ENCODE results near the gene KPNB1.

KPNB1 gene

GRCh38 chr17:47649153-47649971, at the start of gene KPNB1:
KPNB1 (plus strand) TSS chr17:47649919; CDS start chr17:47650245, 326 bp downstream.
- DNase-seq (ENCODE audit: low read depth in 2 of 2): peak; percentile 100

GRCh38 chr17:47603830-47604597, 45.7 kb upstream of the KPNB1 start:
- DNase-seq (ENCODE audit: low read depth in 2 of 2): no peak

- peak in 1 of 2 experiments; percentile 24 for DNase-seq (ENCODE audit: low read depth in 2 of 2)
Measured at GRCh38 chr17:47604598-47604927, 45.2 kb upstream of the KPNB1 start.

GRCh38 chr17:47605011-47605410, 44.7 kb upstream of the KPNB1 start:
- peak in 1 of 2 experiments; percentile 5 for DNase-seq (ENCODE audit: low read depth in 2 of 2)

DNA sequence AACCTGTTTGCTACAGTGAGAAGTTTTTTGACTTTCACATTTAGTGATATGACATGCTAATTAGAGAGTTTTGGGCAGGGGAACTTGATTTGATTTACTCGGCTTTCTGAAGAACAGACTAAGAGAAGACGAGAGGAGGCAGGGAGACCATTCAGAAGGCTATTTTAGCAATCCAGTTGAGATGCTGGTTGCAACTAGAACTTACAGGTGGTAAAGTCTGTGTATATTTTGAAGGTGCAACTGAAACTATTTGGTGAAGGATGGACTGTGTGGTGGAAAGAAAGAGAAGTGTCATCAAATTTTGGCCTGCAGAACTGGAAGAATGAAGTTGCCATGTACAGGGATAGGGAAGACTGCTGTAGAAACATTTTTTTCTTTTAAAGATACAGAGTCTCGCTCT, 42.2 kb upstream of the KPNB1 start:
- DNase-seq (ENCODE audit: low read depth in 2 of 2): no peak

DNA sequence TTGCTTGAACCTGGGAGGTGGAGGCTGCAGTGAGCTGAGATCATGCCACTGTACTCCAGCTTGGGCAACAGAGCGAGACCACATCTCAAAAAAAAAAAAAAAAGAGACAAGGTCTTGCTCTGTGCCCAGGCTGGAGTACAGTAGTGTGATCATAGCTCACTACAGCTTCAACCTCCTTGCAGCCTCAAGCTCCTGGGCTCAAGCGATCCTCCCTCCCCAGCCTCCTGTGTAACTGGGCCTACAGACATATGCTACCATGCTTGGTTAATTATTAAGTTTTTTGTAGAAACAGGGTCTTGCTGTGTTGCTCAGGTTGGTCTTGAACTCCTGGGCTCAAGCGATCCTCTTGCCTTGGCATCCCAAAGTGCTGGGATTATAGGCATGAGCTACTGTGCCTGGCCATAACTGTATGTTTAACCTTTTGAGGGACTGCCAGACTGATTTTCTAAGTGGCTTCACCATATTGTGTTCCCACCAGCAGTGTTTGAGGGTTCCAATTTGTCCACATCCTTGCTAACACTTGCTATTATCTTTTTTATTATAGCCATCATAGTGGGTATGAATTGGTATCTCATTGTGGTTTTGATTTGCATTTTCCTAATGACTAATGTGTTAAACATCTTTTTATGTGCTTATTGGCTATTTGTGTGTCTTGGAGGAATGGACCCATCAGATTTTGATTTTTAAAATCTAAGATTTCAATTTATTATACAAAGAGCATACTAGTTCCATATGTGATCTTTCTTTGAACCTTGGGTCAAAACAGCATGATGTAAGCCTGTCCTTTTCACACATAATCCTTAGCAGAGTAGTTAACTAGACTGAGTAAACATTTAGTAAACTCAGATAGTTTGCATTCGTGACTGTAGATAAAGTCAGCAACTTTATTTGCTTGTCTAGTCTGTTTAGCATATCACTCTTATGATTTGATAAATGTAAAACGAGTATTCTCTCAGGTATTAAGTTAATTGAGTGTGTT, 38.1 kb upstream of the KPNB1 start:
- peak in 1 of 2 experiments; percentile 18 for DNase-seq (ENCODE audit: low read depth in 2 of 2)

DNA sequence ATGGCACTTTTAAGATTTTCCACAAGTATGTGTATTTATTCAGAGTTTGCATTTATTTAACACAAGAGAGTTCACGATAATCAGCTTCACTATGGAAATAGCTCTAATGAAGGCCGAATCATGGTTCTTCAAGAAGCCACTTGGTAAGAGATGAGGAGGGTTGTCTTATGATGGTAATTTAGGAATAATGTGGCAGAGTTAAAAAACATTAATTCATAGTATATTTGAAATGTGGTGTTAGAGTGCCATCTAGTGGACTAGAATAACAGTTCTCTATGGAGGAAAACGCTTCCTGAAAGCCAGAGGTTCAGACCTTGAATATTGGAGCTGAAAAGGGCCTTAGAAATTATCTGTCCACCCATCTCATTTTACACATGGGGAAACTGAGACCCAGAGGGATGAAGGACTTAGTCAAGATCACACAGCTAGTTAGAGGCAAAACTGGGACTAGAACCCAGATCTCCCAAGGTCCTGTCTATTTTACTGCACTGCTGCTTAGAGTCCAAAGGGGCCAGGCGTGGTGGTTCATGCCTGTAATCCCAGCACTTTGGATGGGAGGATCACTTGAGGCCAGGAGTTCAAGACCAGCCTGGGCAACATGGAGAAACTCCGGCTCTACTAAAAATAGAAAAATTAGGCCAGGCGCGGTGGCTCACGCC, 33.8 kb upstream of the KPNB1 start:
- DNase-seq (ENCODE audit: low read depth in 2 of 2): peak in 1 of 2 experiments; percentile 30

DNA sequence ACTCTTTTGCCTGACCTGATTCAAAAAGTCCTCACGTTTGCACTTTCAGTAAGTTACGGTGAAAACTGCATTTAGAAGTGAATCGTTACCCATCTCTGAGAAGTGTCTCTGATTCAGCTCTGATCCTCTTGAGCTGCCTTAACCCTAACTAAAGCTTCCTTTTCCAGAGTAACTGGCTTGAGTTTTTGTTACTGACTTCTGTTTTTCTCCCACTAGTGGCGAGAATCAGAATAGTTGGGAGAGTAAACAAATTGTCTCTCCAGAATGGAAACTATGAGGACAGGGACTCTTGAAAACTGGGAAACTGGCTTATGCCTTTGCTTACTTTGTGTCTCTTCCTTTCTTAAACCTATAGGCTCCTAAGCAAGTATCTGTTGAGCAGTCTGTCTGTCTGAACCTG, 31.3 kb upstream of the KPNB1 start:
- no peak for DNase-seq (ENCODE audit: low read depth in 2 of 2)

DNA sequence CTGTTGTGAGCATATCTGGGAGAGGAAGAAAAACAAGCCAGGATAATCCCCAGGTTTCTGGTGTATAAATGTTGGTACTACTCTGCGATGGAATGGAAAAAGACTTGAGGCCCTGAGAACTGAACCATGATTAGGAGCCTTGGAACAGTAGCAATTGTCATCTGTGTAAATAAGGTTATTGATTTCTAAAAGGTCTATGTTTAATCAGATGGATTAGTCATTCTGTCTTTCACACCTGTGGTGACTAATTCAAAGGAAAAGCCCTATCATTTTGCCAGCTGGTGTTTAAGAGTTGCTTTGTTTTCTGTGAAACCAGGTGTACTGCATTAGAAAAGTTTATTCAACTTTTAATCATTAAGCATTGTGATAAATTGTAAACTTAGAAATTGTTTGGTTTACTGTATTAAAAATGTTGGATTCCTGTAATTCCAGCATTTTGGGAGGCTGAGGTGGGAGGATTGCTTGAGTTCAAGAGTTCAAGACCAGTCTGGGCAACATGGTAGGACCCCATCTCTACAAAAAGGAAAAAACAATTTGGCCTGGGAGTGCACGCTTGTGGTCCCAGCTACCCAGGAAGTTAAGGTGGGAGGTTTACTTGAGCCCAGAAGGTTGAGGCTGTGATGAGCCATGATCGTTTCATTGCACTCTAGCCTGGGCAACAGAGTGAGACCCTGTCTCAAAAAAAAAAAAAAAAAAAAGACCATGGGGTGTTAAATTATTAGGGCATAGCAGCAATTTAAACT, 29.0 kb upstream of the KPNB1 start:
- no peak for DNase-seq (ENCODE audit: low read depth in 2 of 2)

DNA sequence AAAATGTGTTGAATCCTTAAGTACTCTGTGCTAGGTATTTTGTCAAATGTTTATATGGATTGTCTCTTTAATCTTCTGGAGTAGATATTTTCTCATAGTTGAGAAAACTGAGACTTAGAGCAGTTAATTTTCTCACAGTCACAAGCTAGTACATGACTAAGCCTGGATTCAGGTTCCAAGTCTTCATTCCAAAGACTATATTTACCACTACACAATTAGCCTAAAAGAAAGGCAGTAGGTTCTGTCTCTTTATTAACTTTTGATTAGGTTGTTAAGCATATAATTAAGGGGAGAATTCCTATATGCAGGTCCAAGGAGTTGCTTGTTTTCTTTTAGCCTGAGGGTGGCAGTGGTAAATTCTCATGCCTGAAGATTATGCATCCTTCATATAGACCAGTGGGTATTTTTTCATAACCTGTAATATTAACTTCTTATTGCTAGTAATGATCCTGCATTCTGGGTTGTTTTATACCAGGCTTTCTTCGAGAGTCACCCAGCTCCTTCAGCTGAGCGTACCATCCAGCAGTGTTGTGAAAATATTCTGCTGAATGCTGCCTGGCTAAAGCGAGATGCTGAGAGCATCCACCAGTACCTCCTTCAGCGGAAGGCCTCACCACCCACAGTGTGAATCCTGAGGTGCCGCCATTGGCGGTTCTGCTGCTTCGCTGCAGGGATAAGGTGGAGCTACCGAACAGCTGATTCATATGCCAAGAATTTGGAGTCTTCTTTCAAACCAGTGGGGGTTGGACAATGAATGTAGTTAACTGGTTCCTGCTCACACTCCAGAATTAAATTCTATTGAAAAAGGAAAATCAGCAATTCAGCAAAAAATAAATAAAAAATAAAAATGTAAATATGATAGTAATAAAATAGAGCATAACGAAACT, 28.2 kb upstream of the KPNB1 start:
- peak; percentile 78 to 79 for DNase-seq (ENCODE audit: low read depth in 2 of 2)

- DNase-seq (ENCODE audit: low read depth in 2 of 2): no peak
Measured at GRCh38 chr17:47622180-47622549, 27.6 kb upstream of the KPNB1 start.

GRCh38 chr17:47624727-47625068, 25.0 kb upstream of the KPNB1 start:
- no peak for DNase-seq (ENCODE audit: low read depth in 2 of 2)

DNA sequence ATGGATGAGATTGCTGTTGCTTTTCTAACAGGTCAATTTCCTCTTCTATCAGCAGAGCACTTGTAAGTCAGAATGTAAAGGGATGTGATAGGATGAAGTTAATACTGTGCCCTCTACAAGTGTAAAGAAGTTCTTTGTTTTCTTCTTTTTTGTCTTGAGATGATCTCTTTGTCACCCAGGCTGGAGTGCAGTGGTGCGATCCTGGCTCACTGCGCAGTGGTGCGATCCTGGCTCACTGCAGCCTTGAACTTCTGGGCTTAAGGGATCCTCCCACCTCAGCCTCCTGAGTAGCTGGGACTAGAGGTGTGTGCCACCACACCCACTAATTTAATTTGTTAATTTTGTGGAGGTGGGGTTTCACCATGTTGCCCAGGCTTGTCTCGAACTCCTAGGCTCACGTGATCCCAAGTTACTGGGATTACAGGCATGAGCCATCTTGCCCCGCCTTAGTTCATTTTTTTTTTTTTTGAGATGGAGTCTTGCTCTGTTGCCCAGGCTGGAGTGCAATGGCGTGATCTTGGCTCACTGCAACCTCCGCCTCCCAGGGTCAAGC, 21.6 kb upstream of the KPNB1 start:
- DNase-seq (ENCODE audit: low read depth in 2 of 2): no peak

DNA sequence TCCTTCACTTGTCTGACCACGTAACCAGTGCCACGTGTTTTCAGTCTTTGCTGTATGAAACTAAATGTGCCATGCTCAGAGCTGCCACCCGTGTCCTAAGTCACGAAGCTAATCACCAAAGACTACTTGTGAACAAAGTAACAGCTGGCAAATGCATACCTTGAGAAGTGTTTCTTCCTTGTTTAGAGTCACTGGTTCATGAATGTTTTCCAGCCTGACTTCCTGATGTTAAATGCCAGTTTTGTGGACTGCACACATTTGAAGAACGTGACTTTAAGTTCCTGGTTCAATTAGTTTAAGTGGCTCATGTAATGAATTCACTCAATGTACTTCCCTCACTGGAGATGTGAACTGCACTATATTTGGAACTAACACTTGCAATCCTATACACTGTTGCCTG, 19.9 kb upstream of the KPNB1 start:
- no peak for DNase-seq (ENCODE audit: low read depth in 2 of 2)

DNA sequence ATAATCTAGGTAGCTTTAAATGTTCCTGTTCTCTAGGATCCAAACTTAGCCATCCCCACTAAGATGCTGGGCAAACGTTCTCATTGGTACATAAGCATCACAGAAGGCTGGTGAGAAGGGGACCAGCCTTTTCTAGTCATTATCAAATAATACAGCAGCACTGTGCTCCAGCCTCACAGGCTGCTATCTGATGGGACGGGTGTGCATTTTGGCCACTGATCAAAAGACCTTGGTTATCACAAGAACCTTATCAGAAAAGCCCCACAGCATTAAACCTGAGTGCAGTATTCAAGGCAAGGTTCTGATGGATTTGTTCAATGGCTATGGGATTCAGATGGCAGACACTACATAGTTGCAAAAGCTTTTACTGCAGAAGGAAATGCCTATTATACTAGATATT, 19.1 kb upstream of the KPNB1 start:
- no peak for DNase-seq (ENCODE audit: low read depth in 2 of 2)

- DNase-seq (ENCODE audit: low read depth in 2 of 2): no peak
Measured at GRCh38 chr17:47632991-47633390, 16.7 kb upstream of the KPNB1 start.

DNA sequence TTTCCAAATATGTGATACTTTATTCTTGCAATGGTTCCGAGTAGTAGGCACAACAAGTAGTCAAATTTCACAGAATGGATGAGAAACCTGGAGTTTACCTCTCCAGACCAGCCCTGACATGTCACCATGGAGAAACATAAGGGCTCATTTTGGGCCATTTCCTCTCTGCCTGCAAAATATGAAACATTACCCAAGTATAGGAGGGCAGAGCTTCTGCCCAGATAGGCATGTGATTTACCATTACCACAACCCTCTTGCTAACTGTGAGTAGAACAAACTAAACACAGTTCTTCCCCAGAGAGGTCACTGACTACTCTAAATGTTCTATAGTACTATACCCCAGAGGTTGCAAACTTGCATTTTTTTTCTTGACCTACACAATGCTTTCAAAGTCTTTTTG, 15.7 kb upstream of the KPNB1 start:
- DNase-seq (ENCODE audit: low read depth in 2 of 2): no peak

GRCh38 chr17:47634870-47635269, 14.8 kb upstream of the KPNB1 start:
- DNase-seq (ENCODE audit: low read depth in 2 of 2): no peak

- no peak for DNase-seq (ENCODE audit: low read depth in 2 of 2)
Measured at GRCh38 chr17:47635734-47636133, 14.0 kb upstream of the KPNB1 start.

Measured in fibroblast of skin of left quadriceps (primary cell).